HCT116 (cell line): ENCODE results near the gene CNTN5.

Source experiments
- CEBPB ChIP-seq: IDR thresholded peaks from 2 replicates; pipeline ENCODE4 v1.6.1; 2012; ENCODE audit warnings: low read depth
- CTCF ChIP-seq, 3 experiments: fragments of 200-600 bp in 1 of 3; sonication (generic) in 1 of 3; IDR thresholded peaks in 2 of 3; conservative IDR thresholded peaks in 1 of 3; 2 replicates each; pipeline ENCODE4 v1.5.1; 2012 to 2017; ENCODE audit warnings: low read depth in 2 of 3, low read length in 2 of 3, antibody characterized with exemption in 1 of 3, borderline replicate concordance in 1 of 3, control low read depth in 1 of 3, mild to moderate bottlenecking in 1 of 3, mixed read lengths in 1 of 3, mixed run types in 1 of 3, moderate library complexity in 1 of 3; ENCODE audit not compliant: insufficient read depth in 1 of 3
- EZH2 ChIP-seq: fragments of 200-600 bp; sonication (generic); IDR thresholded peaks from 2 replicates; pipeline ENCODE4 v1.6.1; 2017; ENCODE audit warnings: antibody characterized with exemption, mixed run types
- FOSL1 ChIP-seq: IDR thresholded peaks from 2 replicates; pipeline ENCODE4 v1.6.1; 2012; ENCODE audit warnings: low read depth
- POLR2A ChIP-seq: IDR thresholded peaks from 2 replicates; pipeline ENCODE4 v1.7.0; 2011; ENCODE audit warnings: borderline replicate concordance; ENCODE audit not compliant: insufficient read depth, insufficient read length; ENCODE audit errors: extremely low read depth
- POLR2AphosphoS5 ChIP-seq: IDR thresholded peaks from 2 replicates; pipeline ENCODE4 v1.6.1; 2011; ENCODE audit warnings: mild to moderate bottlenecking, low read depth, low read length, moderate library complexity
- RAD21 ChIP-seq: IDR thresholded peaks from 2 replicates; pipeline ENCODE4 v1.6.1; 2012; ENCODE audit warnings: low read depth, mild to moderate bottlenecking
- REST ChIP-seq: IDR thresholded peaks from 2 replicates; pipeline ENCODE4 v1.6.1; 2012; ENCODE audit warnings: low read depth
- YY1 ChIP-seq: IDR thresholded peaks from 2 replicates; pipeline ENCODE4 v1.6.1; 2011; ENCODE audit warnings: low read length, low read depth, moderate library complexity, mild to moderate bottlenecking; ENCODE audit not compliant: insufficient replicate concordance; ENCODE audit errors: extremely low read depth
- ZBTB33 ChIP-seq: IDR thresholded peaks from 2 replicates; pipeline ENCODE4 v1.6.1; 2011; ENCODE audit warnings: mild to moderate bottlenecking, low read length, moderate library complexity; ENCODE audit not compliant: insufficient replicate concordance; ENCODE audit errors: extremely low read depth
- ZFX ChIP-seq: fragments of 450-650 bp; IDR thresholded peaks from 2 replicates; pipeline ENCODE4 v1.6.1; 2017
- ZNF274 ChIP-seq: fragments of 200-500 bp; sonication (Bioruptor generic); IDR thresholded peaks from 2 replicates; pipeline ENCODE4 v1.6.1; 2014; ENCODE audit warnings: mild to moderate bottlenecking, low read depth, low read length, inconsistent platforms

- no peak for TF ChIP-seq EZH2
- TF ChIP-seq ZNF274 = no peak
- no peak for TF ChIP-seq CTCF (IDR thresholded peaks at IDR 0.05 in 2 of 3, conservative IDR thresholded peaks at IDR 0.05 in 1 of 3; ENCODE audit: borderline replicate concordance in 1 of 3, insufficient read depth in 1 of 3, low read depth in 2 of 3, low read length in 2 of 3)
- no peak for TF ChIP-seq POLR2A
- no peak for TF ChIP-seq POLR2AphosphoS5
- TF ChIP-seq RAD21 = no peak
- TF ChIP-seq ZFX = no peak
- no peak for TF ChIP-seq REST
- TF ChIP-seq CEBPB = no peak
- TF ChIP-seq FOSL1 = no peak
- no peak for TF ChIP-seq YY1
- no peak for TF ChIP-seq ZBTB33
These were observed 428.6 kb downstream of the CNTN5 start for GRCh38 chr11:99449345-99449744.
